HuH-7.5 (cell line): Measurements from ENCODE around the gene EPHX1.

Source experiments
- DNase-seq: peaks from one replicate; pipeline ENCODE4 v3.0.0; 2011; ENCODE audit warnings: low spot score

Gene EPHX1

GRCh38 chr1:225861834-225862580 is 52.1 kb downstream of the EPHX1 start:
- DNase-seq, result no peak

- no peak for DNase-seq
Measured at GRCh38 chr1:225862581-225862950, 52.6 kb downstream of the EPHX1 start.

GRCh38 chr1:225863167-225863566 is 53.2 kb downstream of the EPHX1 start:
- no peak for DNase-seq

GRCh38 chr1:225865514-225865913 is 55.6 kb downstream of the EPHX1 start:
- no peak for DNase-seq

GRCh38 chr1:225866061-225866837 is 56.3 kb downstream of the EPHX1 start:
- DNase-seq, result no peak

- DNase-seq, result no peak
Measured at GRCh38 chr1:225866981-225867380, 57.1 kb downstream of the EPHX1 start.

- DNase-seq, result no peak
Measured at GRCh38 chr1:225868631-225869330, 58.9 kb downstream of the EPHX1 start.

GRCh38 chr1:225870911-225871310 is 61.0 kb downstream of the EPHX1 start:
- no peak for DNase-seq

- DNase-seq, result no peak
Measured at GRCh38 chr1:225871359-225872074, 61.6 kb downstream of the EPHX1 start.

- DNase-seq, result no peak
Measured at GRCh38 chr1:225872075-225872430, 62.1 kb downstream of the EPHX1 start.

GRCh38 chr1:225873281-225873850 is 63.4 kb downstream of the EPHX1 start:
- no peak for DNase-seq

- no peak for DNase-seq
Measured at GRCh38 chr1:225874431-225874830, 64.5 kb downstream of the EPHX1 start.

- no peak for DNase-seq
Measured at GRCh38 chr1:225875044-225875815, 65.3 kb downstream of the EPHX1 start.

- DNase-seq, result no peak
Measured at GRCh38 chr1:225876900-225877510, 67.1 kb downstream of the EPHX1 start.

- DNase-seq, result no peak
Measured at GRCh38 chr1:225877580-225877979, 67.7 kb downstream of the EPHX1 start.

GRCh38 chr1:225878282-225878681 is 68.4 kb downstream of the EPHX1 start:
- DNase-seq, result peak; percentile 70

- no peak for DNase-seq
Measured at GRCh38 chr1:225879521-225880221, 69.7 kb downstream of the EPHX1 start.

GRCh38 chr1:225880222-225880588 is 70.3 kb downstream of the EPHX1 start:
- no peak for DNase-seq

GRCh38 chr1:225880636-225881035 is 70.7 kb downstream of the EPHX1 start:
- no peak for DNase-seq
